Measurements from ENCODE around the gene SPTLC3. TPM values are rescaled to one million over a fixed set of nuclear protein-coding genes. Genes with fewer than 3 reads are reported as not detected.

SPTLC3 gene
- total RNA-seq, 1 experiment from 2014 or later = 31.5 TPM

- H3K9me3 Mint-ChIP-seq (ENCODE audit: unreplicated experiment) = no peaks in the 10 kb centered on the region
- Histone ChIP-seq H3K4me3 (ENCODE audit: low read depth, low read length) (no peak overlapping the region), H3K4me1 (no peaks in the 10 kb centered on the region), H3K9me3 (no peaks in the 10 kb centered on the region), H3K27me3 (replicated peaks; ENCODE audit: control insufficient read depth, insufficient read depth, low read length) (no peaks in the 10 kb centered on the region), H3K36me3 (ENCODE audit: control insufficient read depth, insufficient read depth, low read length) (no peaks in the 10 kb centered on the region)
- H3K27ac Mint-ChIP-seq (ENCODE audit: unreplicated experiment) = no peak overlapping the region
- no peak for DNase-seq
- no peak for TF ChIP-seq CTCF (IDR thresholded peaks at IDR 0.05; ENCODE audit: insufficient read depth in 1 of 2, low read depth in 1 of 2, low read length in 1 of 2, severe bottlenecking in 1 of 2, unreplicated experiment in 1 of 2)
- CTCF ChIA-PET = no interaction called here
- no peak overlapping the region for H3K4me3 Mint-ChIP-seq (ENCODE audit: unreplicated experiment)
- H3K36me3 Mint-ChIP-seq (ENCODE audit: insufficient read depth, unreplicated experiment) = no peaks in the 10 kb centered on the region
- peaks cover 2% of the 10 kb centered on the region for H3K27me3 Mint-ChIP-seq (ENCODE audit: insufficient read depth, unreplicated experiment)
- H3K4me1 Mint-ChIP-seq (ENCODE audit: low read depth, unreplicated experiment) = no peaks in the 10 kb centered on the region
- intact Hi-C loops (cut with micrococcal nuclease; ENCODE audit: unreplicated experiment) = no loop called here
- POLR2A ChIA-PET = no interaction called here
- no TSS peak for BruUV-seq (replicated peaks)
Observed at GRCh38 chr20:13202565-13202964, 193.8 kb downstream of the SPTLC3 start.

- no peak overlapping the region for H3K27ac Mint-ChIP-seq (ENCODE audit: unreplicated experiment)
- no TSS peak for BruUV-seq (replicated peaks)
- H3K4me1 Mint-ChIP-seq (ENCODE audit: low read depth, unreplicated experiment) = no peaks in the 10 kb centered on the region
- POLR2A ChIA-PET = no interaction called here
- Histone ChIP-seq H3K4me3 (ENCODE audit: low read depth, low read length) (no peak overlapping the region), H3K27me3 (replicated peaks; ENCODE audit: control insufficient read depth, insufficient read depth, low read length) (no peaks in the 10 kb centered on the region), H3K9me3 (no peaks in the 10 kb centered on the region), H3K4me1 (no peaks in the 10 kb centered on the region), H3K36me3 (ENCODE audit: control insufficient read depth, insufficient read depth, low read length) (no peaks in the 10 kb centered on the region)
- no peak overlapping the region for H3K4me3 Mint-ChIP-seq (ENCODE audit: unreplicated experiment)
- H3K27me3 Mint-ChIP-seq (ENCODE audit: insufficient read depth, unreplicated experiment) = peaks cover 2% of the 10 kb centered on the region
- TF ChIP-seq CTCF (IDR thresholded peaks at IDR 0.05; ENCODE audit: insufficient read depth in 1 of 2, low read depth in 1 of 2, low read length in 1 of 2, severe bottlenecking in 1 of 2, unreplicated experiment in 1 of 2) = no peak
- CTCF ChIA-PET = interaction anchor here (0.6 kb wide), 1 partner anchor 119 kb away, joined by 3 read pairs; no protein-coding TSS in a partner anchor
- no peaks in the 10 kb centered on the region for H3K36me3 Mint-ChIP-seq (ENCODE audit: insufficient read depth, unreplicated experiment)
- intact Hi-C loops (cut with micrococcal nuclease; ENCODE audit: unreplicated experiment) = no loop called here
- no peak for DNase-seq
- no peaks in the 10 kb centered on the region for H3K9me3 Mint-ChIP-seq (ENCODE audit: unreplicated experiment)
Observed at GRCh38 chr20:13205425-13205824, 196.7 kb downstream of the SPTLC3 start.

- Histone ChIP-seq H3K4me3 (ENCODE audit: low read depth, low read length) (no peak overlapping the region), H3K4me1 (no peaks in the 10 kb centered on the region), H3K27me3 (replicated peaks; ENCODE audit: control insufficient read depth, insufficient read depth, low read length) (no peaks in the 10 kb centered on the region), H3K9me3 (no peaks in the 10 kb centered on the region), H3K36me3 (ENCODE audit: control insufficient read depth, insufficient read depth, low read length) (no peaks in the 10 kb centered on the region)
- intact Hi-C loops (cut with micrococcal nuclease; ENCODE audit: unreplicated experiment) = no loop called here
- no peak for TF ChIP-seq CTCF (IDR thresholded peaks at IDR 0.05; ENCODE audit: insufficient read depth in 1 of 2, low read depth in 1 of 2, low read length in 1 of 2, severe bottlenecking in 1 of 2, unreplicated experiment in 1 of 2)
- H3K4me1 Mint-ChIP-seq (ENCODE audit: low read depth, unreplicated experiment) = no peaks in the 10 kb centered on the region
- H3K27me3 Mint-ChIP-seq (ENCODE audit: insufficient read depth, unreplicated experiment) = peaks cover 2% of the 10 kb centered on the region
- DNase-seq = no peak
- ChIA-PET POLR2A (no interaction called here), CTCF (interaction anchor here (0.6 kb wide), 1 partner anchor 119 kb away, joined by 3 read pairs; no protein-coding TSS in a partner anchor)
- H3K36me3 Mint-ChIP-seq (ENCODE audit: insufficient read depth, unreplicated experiment) = no peaks in the 10 kb centered on the region
- no peaks in the 10 kb centered on the region for H3K9me3 Mint-ChIP-seq (ENCODE audit: unreplicated experiment)
- H3K4me3 Mint-ChIP-seq (ENCODE audit: unreplicated experiment) = no peak overlapping the region
- no peak overlapping the region for H3K27ac Mint-ChIP-seq (ENCODE audit: unreplicated experiment)
- no TSS peak for BruUV-seq (replicated peaks)
Observed at GRCh38 chr20:13205848-13206434, 197.2 kb downstream of the SPTLC3 start.
